ENCODE results near the gene GDPGP1. TPM values are rescaled to one million over a fixed set of nuclear protein-coding genes. Genes with fewer than 3 reads are reported as not detected.
"Not testable (repeated sequence)": the region's sequence is repeated elsewhere in the genome, so short reads cannot be mapped to it uniquely, and the experiment has no call there.

Gene GDPGP1
- total RNA-seq (2014; rRNA removed; shearing (Covaris generic)): 2.3 and 4.3 TPM in 2 replicates

- peak within 1 kb of the TSS; percentile 83 for H3K4me3 ChIP-seq
- peaks cover 23% of the 10 kb centered on the region for H3K4me1 ChIP-seq (replicated peaks)
- no peaks in the 10 kb centered on the region for H3K9me3 ChIP-seq (replicated peaks)
- H3K36me3 ChIP-seq: peaks cover 37% of the 10 kb centered on the region
- DNase-seq (ENCODE audit: low read depth in 1 of 2, low spot score in 2 of 2): no peak
- H3K27me3 ChIP-seq (replicated peaks): no peaks in the 10 kb centered on the region
- H3K27ac ChIP-seq: peak within 1 kb of the TSS; percentile 59
Measured at GRCh38 chr15:90234096-90234988, at the start of gene GDPGP1. GDPGP1 (plus strand) TSS chr15:90234209; CDS start chr15:90240909, 6,700 bp downstream.

GRCh38 chr15:90184786-90185704 is 49.0 kb upstream of the GDPGP1 start:
- H3K27ac ChIP-seq: peak overlapping the region; percentile 35; the same call in 1 of the 2 replicates
- peak overlapping the region; percentile 70 for H3K4me3 ChIP-seq
- no peaks in the 10 kb centered on the region for H3K36me3 ChIP-seq
- H3K4me1 ChIP-seq (replicated peaks): peaks cover 15% of the 10 kb centered on the region
- no peaks in the 10 kb centered on the region for H3K27me3 ChIP-seq (replicated peaks)
- no peaks in the 10 kb centered on the region for H3K9me3 ChIP-seq (replicated peaks)
- peak; percentile 59 to 65 for DNase-seq (ENCODE audit: low read depth in 1 of 2, low spot score in 2 of 2)

- H3K27me3 ChIP-seq (replicated peaks): no peaks in the 10 kb centered on the region
- peaks cover 21% of the 10 kb centered on the region for H3K4me1 ChIP-seq (replicated peaks)
- no peak overlapping the region for H3K27ac ChIP-seq
- H3K36me3 ChIP-seq: no peaks in the 10 kb centered on the region
- H3K9me3 ChIP-seq (replicated peaks): no peaks in the 10 kb centered on the region
- no peak for DNase-seq (ENCODE audit: low read depth in 1 of 2, low spot score in 2 of 2)
- H3K4me3 ChIP-seq: no peak overlapping the region
Measured at GRCh38 chr15:90187257-90187868, 46.6 kb upstream of the GDPGP1 start.

GRCh38 chr15:90188065-90188464 is 45.9 kb upstream of the GDPGP1 start:
- H3K4me3 ChIP-seq; DNase-seq (ENCODE audit: low read depth in 1 of 2, low spot score in 2 of 2); H3K27ac ChIP-seq; H3K36me3 ChIP-seq; H3K9me3 ChIP-seq (replicated peaks); H3K27me3 ChIP-seq (replicated peaks): not testable (repeated sequence)
- peaks cover 21% of the 10 kb centered on the region for H3K4me1 ChIP-seq (replicated peaks)

- Histone ChIP-seq H3K36me3 (no peaks in the 10 kb centered on the region), H3K9me3 (replicated peaks) (no peaks in the 10 kb centered on the region), H3K4me1 (replicated peaks) (peaks cover 16% of the 10 kb centered on the region), H3K4me3 (no peak overlapping the region), H3K27ac (no peak overlapping the region), H3K27me3 (replicated peaks) (no peaks in the 10 kb centered on the region)
- no peak for DNase-seq (ENCODE audit: low read depth in 1 of 2, low spot score in 2 of 2)
Measured at GRCh38 chr15:90188914-90189748, 44.9 kb upstream of the GDPGP1 start.

GRCh38 chr15:90189781-90190467 is 44.1 kb upstream of the GDPGP1 start:
- H3K4me1 ChIP-seq (replicated peaks): peaks cover 11% of the 10 kb centered on the region
- DNase-seq (ENCODE audit: low read depth in 1 of 2, low spot score in 2 of 2): no peak
- no peaks in the 10 kb centered on the region for H3K27me3 ChIP-seq (replicated peaks)
- H3K36me3 ChIP-seq: no peaks in the 10 kb centered on the region
- H3K4me3 ChIP-seq: no peak overlapping the region
- H3K27ac ChIP-seq: no peak overlapping the region
- H3K9me3 ChIP-seq (replicated peaks): no peaks in the 10 kb centered on the region

GRCh38 chr15:90190606-90191343 is 43.2 kb upstream of the GDPGP1 start:
- no peak overlapping the region for H3K27ac ChIP-seq
- peaks cover 5% of the 10 kb centered on the region; the same call in 1 of the 2 replicates for H3K4me1 ChIP-seq (replicated peaks)
- DNase-seq (ENCODE audit: low read depth in 1 of 2, low spot score in 2 of 2): no peak
- H3K9me3 ChIP-seq (replicated peaks): no peaks in the 10 kb centered on the region
- no peaks in the 10 kb centered on the region for H3K36me3 ChIP-seq
- no peak overlapping the region for H3K4me3 ChIP-seq
- H3K27me3 ChIP-seq (replicated peaks): no peaks in the 10 kb centered on the region

- H3K4me1 ChIP-seq (replicated peaks): peaks cover 5% of the 10 kb centered on the region; the same call in 1 of the 2 replicates
- no peak overlapping the region for H3K4me3 ChIP-seq
- H3K27me3 ChIP-seq (replicated peaks): no peaks in the 10 kb centered on the region
- H3K27ac ChIP-seq: no peak overlapping the region
- H3K36me3 ChIP-seq: no peaks in the 10 kb centered on the region
- no peak for DNase-seq (ENCODE audit: low read depth in 1 of 2, low spot score in 2 of 2)
- no peaks in the 10 kb centered on the region for H3K9me3 ChIP-seq (replicated peaks)
Measured at GRCh38 chr15:90191344-90191687, 42.7 kb upstream of the GDPGP1 start.

- Histone ChIP-seq H3K4me1 (replicated peaks) (peaks cover 5% of the 10 kb centered on the region; the same call in 1 of the 2 replicates), H3K27me3 (replicated peaks) (no peaks in the 10 kb centered on the region), H3K36me3 (no peaks in the 10 kb centered on the region), H3K9me3 (replicated peaks) (no peaks in the 10 kb centered on the region), H3K4me3 (no peak overlapping the region), H3K27ac (no peak overlapping the region)
- peak in 1 of 2 experiments; percentile 58 for DNase-seq (ENCODE audit: low read depth in 1 of 2, low spot score in 2 of 2)
Measured at GRCh38 chr15:90191794-90192509, 42.1 kb upstream of the GDPGP1 start.

GRCh38 chr15:90192961-90193786 is 40.8 kb upstream of the GDPGP1 start:
- no peak for DNase-seq (ENCODE audit: low read depth in 1 of 2, low spot score in 2 of 2)
- Histone ChIP-seq H3K36me3 (no peaks in the 10 kb centered on the region), H3K9me3 (replicated peaks) (no peaks in the 10 kb centered on the region), H3K4me1 (replicated peaks) (peaks cover 5% of the 10 kb centered on the region; the same call in 1 of the 2 replicates), H3K27me3 (replicated peaks) (no peaks in the 10 kb centered on the region), H3K27ac (no peak overlapping the region), H3K4me3 (no peak overlapping the region)

- Histone ChIP-seq H3K4me1 (replicated peaks) (peaks cover 5% of the 10 kb centered on the region; the same call in 1 of the 2 replicates), H3K9me3 (replicated peaks) (no peaks in the 10 kb centered on the region), H3K27ac (no peak overlapping the region), H3K4me3 (no peak overlapping the region), H3K36me3 (no peaks in the 10 kb centered on the region), H3K27me3 (replicated peaks) (no peaks in the 10 kb centered on the region)
- DNase-seq (ENCODE audit: low read depth in 1 of 2, low spot score in 2 of 2): no peak
Measured at GRCh38 chr15:90194655-90195054, 39.4 kb upstream of the GDPGP1 start.

All from SJSA1 (cell line).